Activated naive CD4-positive, alpha-beta T cell treated with anti-CD3 and anti-CD28 coated beads, Interleukin-2, amount 10 ng/mL, durations not matched to agents 7 days and 5 days (primary cell): ENCODE results near the gene IL17F.

Experiments used
- CTCF ChIA-PET: fragments of 350-600 bp; sonication (Branson Sonifier 250); formaldehyde crosslinking; loops from one replicate; lab custom pipeline; 2021; ENCODE audit warnings: antibody characterized with exemption; lab: Charles Lee
- DNase-seq: peaks from one replicate; pipeline ENCODE4 v3.0.0-alpha.2; 2020
- H3K27ac Mint-ChIP-seq: one replicate; pipeline ENCODE4 v1.8.0; 2021; ENCODE audit warnings: mild to moderate bottlenecking, moderate library complexity, mixed read lengths
- H3K27me3 Mint-ChIP-seq: one replicate; pipeline ENCODE4 v1.8.0; 2021; ENCODE audit warnings: mild to moderate bottlenecking, mixed read lengths
- H3K36me3 Mint-ChIP-seq: one replicate; pipeline ENCODE4 v1.8.0; 2021; ENCODE audit warnings: mixed read lengths
- H3K4me1 Mint-ChIP-seq: one replicate; pipeline ENCODE4 v1.8.0; 2021; ENCODE audit warnings: mixed read lengths
- H3K4me3 Mint-ChIP-seq: one replicate; pipeline ENCODE4 v1.8.0; 2021; ENCODE audit warnings: mild to moderate bottlenecking, moderate library complexity, mixed read lengths
- H3K9me3 Mint-ChIP-seq: one replicate; pipeline ENCODE4 v1.8.0; 2021; ENCODE audit warnings: mixed read lengths

Gene IL17F

GRCh38 chr6:52262620-52263344, 18.5 kb upstream of the IL17F start:
- H3K4me3 Mint-ChIP-seq: no peak overlapping the region
- DNase-seq: peak; percentile 28
- no peaks in the 10 kb centered on the region for H3K9me3 Mint-ChIP-seq
- peaks cover 51% of the 10 kb centered on the region for H3K36me3 Mint-ChIP-seq
- peaks cover 13% of the 10 kb centered on the region for H3K4me1 Mint-ChIP-seq
- H3K27me3 Mint-ChIP-seq: peaks cover 3% of the 10 kb centered on the region
- CTCF ChIA-PET: interaction anchor here (0.8 to 6.3 kb wide), 24 partner anchors 8 to 400 kb away, joined by 3 to 61 read pairs (median 6); partner anchors contain the start of gene MCM3
- peak overlapping the region; percentile 67 for H3K27ac Mint-ChIP-seq

GRCh38 chr6:52261229-52261628, 16.9 kb upstream of the IL17F start:
- peaks cover 4% of the 10 kb centered on the region for H3K27me3 Mint-ChIP-seq
- H3K36me3 Mint-ChIP-seq: peaks cover 39% of the 10 kb centered on the region
- CTCF ChIA-PET: interaction anchor here (1.0 to 6.3 kb wide), 7 partner anchors 21 to 197 kb away, joined by 3 to 61 read pairs (median 4); no protein-coding TSS in a partner anchor
- peaks cover 13% of the 10 kb centered on the region for H3K4me1 Mint-ChIP-seq
- DNase-seq: no peak
- H3K4me3 Mint-ChIP-seq: no peak overlapping the region
- no peak overlapping the region for H3K27ac Mint-ChIP-seq
- H3K9me3 Mint-ChIP-seq: no peaks in the 10 kb centered on the region

- no peak for DNase-seq
- CTCF ChIA-PET: interaction anchor here (1.0 to 6.3 kb wide), 5 partner anchors 25 to 197 kb away, joined by 3 to 61 read pairs (median 3); no protein-coding TSS in a partner anchor
- Mint-ChIP-seq H3K9me3 (no peaks in the 10 kb centered on the region), H3K36me3 (peaks cover 35% of the 10 kb centered on the region), H3K4me1 (peaks cover 16% of the 10 kb centered on the region), H3K4me3 (no peak overlapping the region), H3K27me3 (peaks cover 4% of the 10 kb centered on the region), H3K27ac (no peak overlapping the region)
Measured at GRCh38 chr6:52260634-52261033, 16.3 kb upstream of the IL17F start.

- Mint-ChIP-seq H3K4me3 (no peak overlapping the region), H3K36me3 (no peaks in the 10 kb centered on the region), H3K27ac (no peak overlapping the region), H3K27me3 (peaks cover 32% of the 10 kb centered on the region), H3K9me3 (no peaks in the 10 kb centered on the region), H3K4me1 (peaks cover 35% of the 10 kb centered on the region)
- DNase-seq: no peak
- CTCF ChIA-PET: interaction anchor here (0.5 to 1.5 kb wide), 7 partner anchors 8 to 743 kb away, joined by 3 to 5 read pairs (median 3); no protein-coding TSS in a partner anchor
Measured at GRCh38 chr6:52255434-52255833, 11.1 kb upstream of the IL17F start.

GRCh38 chr6:52254731-52255378, 10.6 kb upstream of the IL17F start:
- Mint-ChIP-seq H3K9me3 (no peaks in the 10 kb centered on the region), H3K4me3 (no peak overlapping the region), H3K27ac (peak overlapping the region; percentile 50), H3K36me3 (no peaks in the 10 kb centered on the region), H3K4me1 (peaks cover 38% of the 10 kb centered on the region), H3K27me3 (peaks cover 32% of the 10 kb centered on the region)
- CTCF ChIA-PET: interaction anchor here (0.5 to 1.5 kb wide), 7 partner anchors 9 to 744 kb away, joined by 3 to 5 read pairs (median 3); no protein-coding TSS in a partner anchor
- no peak for DNase-seq

GRCh38 chr6:52253494-52253893, 9.2 kb upstream of the IL17F start:
- H3K4me3 Mint-ChIP-seq: no peak overlapping the region
- H3K36me3 Mint-ChIP-seq: no peaks in the 10 kb centered on the region
- peaks cover 38% of the 10 kb centered on the region for H3K4me1 Mint-ChIP-seq
- no peak for DNase-seq
- H3K27ac Mint-ChIP-seq: no peak overlapping the region
- H3K27me3 Mint-ChIP-seq: peaks cover 32% of the 10 kb centered on the region
- CTCF ChIA-PET: interaction anchor here (1.3 to 2.1 kb wide), 3 partner anchors 9 to 41 kb away, joined by 3 to 8 read pairs (median 6); no protein-coding TSS in a partner anchor
- H3K9me3 Mint-ChIP-seq: no peaks in the 10 kb centered on the region

GRCh38 chr6:52251113-52251512, 6.8 kb upstream of the IL17F start:
- DNase-seq: no peak
- no peak overlapping the region for H3K27ac Mint-ChIP-seq
- no peaks in the 10 kb centered on the region for H3K9me3 Mint-ChIP-seq
- no peaks in the 10 kb centered on the region for H3K36me3 Mint-ChIP-seq
- peaks cover 40% of the 10 kb centered on the region for H3K27me3 Mint-ChIP-seq
- H3K4me1 Mint-ChIP-seq: peaks cover 38% of the 10 kb centered on the region
- CTCF ChIA-PET: no interaction called here
- no peak overlapping the region for H3K4me3 Mint-ChIP-seq

- CTCF ChIA-PET: no interaction called here
- Mint-ChIP-seq H3K4me3 (no peak overlapping the region), H3K4me1 (peaks cover 20% of the 10 kb centered on the region), H3K27me3 (peaks cover 37% of the 10 kb centered on the region), H3K27ac (no peak overlapping the region), H3K36me3 (no peaks in the 10 kb centered on the region), H3K9me3 (no peaks in the 10 kb centered on the region)
- no peak for DNase-seq
Measured at GRCh38 chr6:52249078-52249477, 4.8 kb upstream of the IL17F start.

- no peak overlapping the region for H3K4me3 Mint-ChIP-seq
Measured at GRCh38 chr6:52245425-52245824, 1.1 kb upstream of the IL17F start.

GRCh38 chr6:52243282-52243893, 912 bp downstream of the IL17F start:
- no peaks in the 10 kb centered on the region for H3K36me3 Mint-ChIP-seq
- no peak overlapping the region for H3K4me3 Mint-ChIP-seq
- H3K9me3 Mint-ChIP-seq: no peaks in the 10 kb centered on the region
- H3K27me3 Mint-ChIP-seq: peaks cover 16% of the 10 kb centered on the region
- H3K27ac Mint-ChIP-seq: no peak overlapping the region
- DNase-seq: no peak
- CTCF ChIA-PET: interaction anchor here (1.3 to 1.5 kb wide), 2 partner anchors 21 to 179 kb away, joined by 3 to 6 read pairs; no protein-coding TSS in a partner anchor
- no peaks in the 10 kb centered on the region for H3K4me1 Mint-ChIP-seq

More at GRCh38 chr6:52245425-52245824, 1.1 kb upstream of the IL17F start:
- Mint-ChIP-seq H3K36me3 (no peaks in the 10 kb centered on the region), H3K4me1 (peaks cover 3% of the 10 kb centered on the region), H3K27me3 (peaks cover 16% of the 10 kb centered on the region), H3K9me3 (no peaks in the 10 kb centered on the region), H3K27ac (no peak overlapping the region)
- CTCF ChIA-PET: interaction anchor here (0.9 kb wide), 1 partner anchor 10 kb away, joined by 3 read pairs; no protein-coding TSS in a partner anchor
- no peak for DNase-seq

GRCh38 chr6:52241819-52242218, 2.5 kb downstream of the IL17F start:
- Mint-ChIP-seq H3K36me3 (no peaks in the 10 kb centered on the region), H3K27ac (no peak overlapping the region), H3K27me3 (peaks cover 20% of the 10 kb centered on the region), H3K9me3 (no peaks in the 10 kb centered on the region), H3K4me1 (no peaks in the 10 kb centered on the region), H3K4me3 (no peak overlapping the region)
- CTCF ChIA-PET: interaction anchor here (1.0 to 4.8 kb wide), 3 partner anchors 12 to 79 kb away, joined by 3 to 21 read pairs (median 17); no protein-coding TSS in a partner anchor
- no peak for DNase-seq

GRCh38 chr6:52233975-52234823, 10.1 kb downstream of the IL17F start:
- Mint-ChIP-seq H3K27me3 (peaks cover 40% of the 10 kb centered on the region), H3K4me1 (peaks cover 6% of the 10 kb centered on the region), H3K4me3 (no peak overlapping the region), H3K27ac (no peak overlapping the region), H3K36me3 (no peaks in the 10 kb centered on the region), H3K9me3 (no peaks in the 10 kb centered on the region)
- DNase-seq: peak; percentile 25
- CTCF ChIA-PET: interaction anchor here (0.6 to 5.2 kb wide), 12 partner anchors 18 to 168 kb away, joined by 3 to 28 read pairs (median 4); no protein-coding TSS in a partner anchor

GRCh38 chr6:52233005-52233404, 11.3 kb downstream of the IL17F start:
- DNase-seq: no peak
- H3K4me3 Mint-ChIP-seq: no peak overlapping the region
- peaks cover 12% of the 10 kb centered on the region for H3K4me1 Mint-ChIP-seq
- no peak overlapping the region for H3K27ac Mint-ChIP-seq
- no peaks in the 10 kb centered on the region for H3K36me3 Mint-ChIP-seq
- H3K9me3 Mint-ChIP-seq: no peaks in the 10 kb centered on the region
- peaks cover 39% of the 10 kb centered on the region for H3K27me3 Mint-ChIP-seq
- CTCF ChIA-PET: interaction anchor here (0.5 to 5.2 kb wide), 8 partner anchors 17 to 306 kb away, joined by 3 to 28 read pairs (median 4); no protein-coding TSS in a partner anchor
